Lower leg skin (tissue), 3 donors: ENCODE measurements around the gene ANKRD50.

Source experiments
- POLR2A ChIP-seq, 2 donors: fragments of 450-650 bp; IDR thresholded peaks; one replicate each; pipeline ENCODE4 v1.6.1; 2016 to 2017; ENCODE audit warnings: antibody characterized with exemption in 2 of 2, mild to moderate bottlenecking in 1 of 2, moderate library complexity in 1 of 2
- TF ChIP-seq, protein P1 (sequence below), 3 donors: fragments of 450-650 bp; IDR thresholded peaks; one replicate each; pipeline ENCODE4 v1.5.1; 2016; ENCODE audit warnings: antibody characterized with exemption in 3 of 3, mild to moderate bottlenecking in 3 of 3, moderate library complexity in 2 of 3

DNA sequence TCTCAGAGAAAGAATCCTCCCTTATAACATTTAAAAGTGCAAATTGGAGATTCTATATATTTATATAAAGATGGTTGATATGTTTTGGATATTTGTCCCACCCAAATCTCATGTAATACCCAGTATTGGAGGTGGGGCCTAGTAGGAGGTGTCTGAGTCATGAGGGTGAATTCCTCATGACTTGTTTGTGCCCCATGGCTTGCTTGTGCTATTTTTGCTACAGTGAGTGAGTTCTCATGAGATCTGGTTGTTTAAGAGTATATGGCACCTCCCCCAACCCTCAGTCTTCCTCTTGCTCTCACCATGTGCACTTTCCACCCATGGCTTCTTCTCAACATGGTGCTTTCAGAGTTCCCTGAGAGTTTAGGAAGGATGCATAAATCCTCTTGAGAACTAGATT lies 9.5 kb upstream of the ANKRD50 start:
- TF ChIP-seq, protein P1, sequence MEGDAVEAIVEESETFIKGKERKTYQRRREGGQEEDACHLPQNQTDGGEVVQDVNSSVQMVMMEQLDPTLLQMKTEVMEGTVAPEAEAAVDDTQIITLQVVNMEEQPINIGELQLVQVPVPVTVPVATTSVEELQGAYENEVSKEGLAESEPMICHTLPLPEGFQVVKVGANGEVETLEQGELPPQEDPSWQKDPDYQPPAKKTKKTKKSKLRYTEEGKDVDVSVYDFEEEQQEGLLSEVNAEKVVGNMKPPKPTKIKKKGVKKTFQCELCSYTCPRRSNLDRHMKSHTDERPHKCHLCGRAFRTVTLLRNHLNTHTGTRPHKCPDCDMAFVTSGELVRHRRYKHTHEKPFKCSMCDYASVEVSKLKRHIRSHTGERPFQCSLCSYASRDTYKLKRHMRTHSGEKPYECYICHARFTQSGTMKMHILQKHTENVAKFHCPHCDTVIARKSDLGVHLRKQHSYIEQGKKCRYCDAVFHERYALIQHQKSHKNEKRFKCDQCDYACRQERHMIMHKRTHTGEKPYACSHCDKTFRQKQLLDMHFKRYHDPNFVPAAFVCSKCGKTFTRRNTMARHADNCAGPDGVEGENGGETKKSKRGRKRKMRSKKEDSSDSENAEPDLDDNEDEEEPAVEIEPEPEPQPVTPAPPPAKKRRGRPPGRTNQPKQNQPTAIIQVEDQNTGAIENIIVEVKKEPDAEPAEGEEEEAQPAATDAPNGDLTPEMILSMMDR (IDR thresholded peaks at IDR 0.05) = no peak
- no peak for TF ChIP-seq POLR2A (IDR thresholded peaks at IDR 0.05)
